ENCODE results near the gene DCST2. TPM values are rescaled to one million over a fixed set of nuclear protein-coding genes. Genes with fewer than 3 reads are reported as not detected.
"Not testable (repeated sequence)": the region's sequence is repeated elsewhere in the genome, so short reads cannot be mapped to it uniquely, and the experiment has no call there.

DCST2 gene
- total RNA-seq, 2 experiments from 2014 or later: 0.20 to 0.31 TPM

DNA sequence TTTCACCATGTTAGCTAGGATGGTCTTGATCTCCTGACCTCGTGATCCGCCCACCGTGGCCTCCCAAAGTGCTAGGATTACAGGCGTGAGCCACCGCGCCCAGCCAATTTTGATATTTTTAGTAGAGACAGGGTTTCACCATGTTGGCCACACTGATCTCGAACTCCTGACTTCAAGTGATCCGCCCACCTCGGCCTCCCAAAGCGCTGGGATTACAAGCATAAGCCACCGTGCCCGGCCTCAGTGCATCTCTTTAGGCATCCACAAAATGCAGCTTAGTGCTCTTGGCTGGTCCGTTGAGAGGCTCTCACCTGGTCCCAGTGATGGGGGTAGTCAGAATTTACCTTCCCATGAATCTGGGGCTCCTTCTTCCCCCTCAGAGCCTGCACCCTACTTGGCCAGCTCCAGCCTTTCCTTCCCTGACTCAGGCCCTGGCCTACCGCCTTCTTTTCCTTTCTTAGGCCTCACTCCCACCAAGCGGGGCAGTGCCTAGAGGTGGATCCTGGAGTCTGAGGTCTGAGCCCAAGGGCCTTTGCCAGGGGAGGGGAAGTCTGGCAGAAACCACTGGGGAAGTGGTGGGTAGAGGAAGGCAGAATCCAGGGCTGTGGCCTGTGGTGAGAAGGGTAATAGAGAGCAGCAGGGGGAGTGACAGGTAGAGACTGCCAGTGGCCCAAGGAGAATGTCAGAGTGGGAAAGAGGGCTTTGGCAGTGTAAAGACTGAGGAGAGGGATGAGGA, 36.4 kb downstream of the DCST2 start:
- Mint-ChIP-seq H3K4me3 (no peak overlapping the region), H3K36me3 (peaks cover 3% of the 10 kb centered on the region)
- no peak for DNase-seq

DNA sequence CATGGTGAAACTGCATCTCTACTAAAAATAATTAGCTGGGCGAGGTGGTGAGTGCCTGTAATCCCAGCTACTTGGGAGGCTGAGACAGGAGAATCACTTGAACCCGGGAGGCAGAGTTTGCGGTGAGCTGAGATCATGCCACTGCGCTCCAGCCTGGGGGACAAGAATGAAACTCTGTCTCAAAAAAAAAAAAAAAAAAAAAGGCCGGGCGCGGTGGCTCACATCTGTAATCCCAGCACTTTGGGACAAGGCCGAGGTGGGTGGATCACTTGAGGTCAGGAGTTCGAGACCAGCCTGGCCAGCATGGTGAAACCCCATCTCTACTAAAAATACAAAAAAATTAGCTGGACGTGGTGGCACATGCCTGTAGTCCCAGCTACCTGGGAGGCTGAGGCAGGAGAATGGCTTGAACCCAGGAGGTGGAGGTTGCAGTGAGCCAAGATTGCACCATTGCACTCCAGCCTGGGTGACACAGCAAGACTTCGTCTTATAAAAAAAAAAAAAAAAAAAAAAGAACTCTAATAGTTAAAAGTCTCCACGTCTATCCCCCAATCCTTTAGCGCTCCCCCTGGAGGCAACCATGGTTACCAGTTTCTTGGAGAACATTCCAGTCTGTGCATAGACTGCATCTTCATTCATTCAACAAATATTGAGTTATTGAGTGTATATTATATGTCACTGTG, 38.1 kb downstream of the DCST2 start:
- not testable (repeated sequence) for H3K27ac Mint-ChIP-seq, H3K4me3 Mint-ChIP-seq, DNase-seq, H3K9me3 Mint-ChIP-seq, H3K36me3 Mint-ChIP-seq
- Mint-ChIP-seq H3K27me3 (peaks cover 20% of the 10 kb centered on the region), H3K4me1 (peaks cover 39% of the 10 kb centered on the region)

More for the DNA sequence above, 36.4 kb downstream of the DCST2 start:
- Mint-ChIP-seq H3K9me3 (no peaks in the 10 kb centered on the region), H3K27me3 (peaks cover 20% of the 10 kb centered on the region), H3K27ac (no peak overlapping the region), H3K4me1 (peaks cover 42% of the 10 kb centered on the region)

DNA sequence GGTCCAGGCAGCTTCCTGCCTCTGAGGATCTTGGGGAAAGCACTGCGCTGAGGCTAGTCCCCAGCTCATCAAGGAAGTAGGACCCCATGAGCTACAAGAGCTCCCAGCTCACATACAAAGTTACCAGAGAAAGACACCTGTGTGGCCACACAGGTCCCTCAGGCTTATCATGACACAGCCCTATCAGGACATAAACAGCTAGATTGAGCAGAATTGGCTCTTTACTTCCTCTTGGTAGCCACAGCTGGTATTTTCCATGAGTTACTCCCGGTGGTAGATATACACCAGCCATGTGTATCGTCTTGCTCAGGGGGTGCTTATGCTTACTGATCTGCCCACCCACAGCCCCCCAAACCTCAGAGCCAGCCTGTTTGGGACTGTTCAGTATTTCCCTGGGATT, 39.0 kb downstream of the DCST2 start:
- no peak overlapping the region for H3K27ac Mint-ChIP-seq
- H3K4me1 Mint-ChIP-seq: peaks cover 33% of the 10 kb centered on the region
- H3K4me3 Mint-ChIP-seq: no peak overlapping the region
- no peaks in the 10 kb centered on the region for H3K9me3 Mint-ChIP-seq
- H3K27me3 Mint-ChIP-seq: peaks cover 20% of the 10 kb centered on the region
- no peak for DNase-seq
- peaks cover 5% of the 10 kb centered on the region for H3K36me3 Mint-ChIP-seq

DNA sequence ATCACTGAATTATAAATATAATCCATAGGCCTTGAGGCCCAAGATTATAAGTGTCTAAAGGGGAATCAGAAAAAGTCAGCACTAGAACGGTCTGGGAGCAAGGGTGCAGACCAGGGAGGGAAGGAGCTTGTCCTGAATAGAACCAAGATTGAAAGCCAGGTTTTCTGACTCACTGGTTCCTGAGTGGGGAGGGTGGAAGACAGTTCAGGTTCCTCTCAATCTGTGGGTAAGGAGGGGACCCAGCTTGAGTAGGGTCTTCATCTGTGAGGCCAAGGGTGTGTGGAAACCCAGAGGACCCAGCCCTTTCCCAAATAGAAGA, 39.4 kb downstream of the DCST2 start:
- H3K9me3 Mint-ChIP-seq: no peaks in the 10 kb centered on the region
- H3K27ac Mint-ChIP-seq: no peak overlapping the region
- peaks cover 5% of the 10 kb centered on the region for H3K36me3 Mint-ChIP-seq
- H3K4me1 Mint-ChIP-seq: peaks cover 34% of the 10 kb centered on the region
- H3K27me3 Mint-ChIP-seq: peaks cover 20% of the 10 kb centered on the region
- no peak for DNase-seq
- no peak overlapping the region for H3K4me3 Mint-ChIP-seq

DNA sequence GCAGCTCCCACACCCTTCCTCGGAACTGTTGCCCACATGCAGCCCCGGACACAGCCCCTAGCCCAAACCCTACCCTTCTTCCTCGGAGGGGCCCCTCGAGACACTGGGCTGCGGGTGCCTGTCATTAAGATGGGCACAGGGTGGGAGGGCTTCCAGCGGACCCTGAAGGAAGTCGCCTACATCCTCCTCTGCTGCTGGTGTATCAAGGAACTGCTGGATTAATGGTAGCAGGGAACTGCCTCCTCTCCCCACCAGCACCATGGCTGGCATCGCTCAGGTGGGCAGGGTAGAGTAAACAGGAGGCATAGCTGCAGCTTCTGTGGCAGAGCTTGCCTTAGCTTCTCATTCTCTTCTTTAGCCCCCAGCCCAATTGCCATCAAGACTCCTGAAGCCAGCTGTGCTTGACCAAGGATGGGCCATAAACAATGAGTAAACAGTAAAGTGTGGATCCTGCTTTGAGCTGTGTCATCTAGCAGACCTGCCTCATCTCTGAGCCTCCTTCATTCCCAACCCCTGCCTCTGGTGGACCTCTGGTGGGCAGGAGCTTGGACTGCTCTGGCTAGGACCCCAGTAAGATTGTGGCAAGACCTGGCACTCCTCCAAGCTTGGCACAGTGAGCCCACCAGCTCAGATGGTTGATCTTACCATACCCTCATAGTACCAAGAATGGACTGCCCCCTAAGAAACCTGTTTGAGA, 39.9 kb downstream of the DCST2 start, which contains the start of gene LENEP:
Gene LENEP (plus strand): TSS at position 15 of the 697 bp plus-strand sequence. CDS start 22 bp downstream, at position 37.
- Mint-ChIP-seq H3K9me3 (no peaks in the 10 kb centered on the region), H3K36me3 (peaks cover 9% of the 10 kb centered on the region), H3K4me3 (no peak within 1 kb of the TSS), H3K27ac (no peak within 1 kb of the TSS), H3K27me3 (peaks cover 20% of the 10 kb centered on the region), H3K4me1 (peaks cover 33% of the 10 kb centered on the region)
- DNase-seq: no peak

DNA sequence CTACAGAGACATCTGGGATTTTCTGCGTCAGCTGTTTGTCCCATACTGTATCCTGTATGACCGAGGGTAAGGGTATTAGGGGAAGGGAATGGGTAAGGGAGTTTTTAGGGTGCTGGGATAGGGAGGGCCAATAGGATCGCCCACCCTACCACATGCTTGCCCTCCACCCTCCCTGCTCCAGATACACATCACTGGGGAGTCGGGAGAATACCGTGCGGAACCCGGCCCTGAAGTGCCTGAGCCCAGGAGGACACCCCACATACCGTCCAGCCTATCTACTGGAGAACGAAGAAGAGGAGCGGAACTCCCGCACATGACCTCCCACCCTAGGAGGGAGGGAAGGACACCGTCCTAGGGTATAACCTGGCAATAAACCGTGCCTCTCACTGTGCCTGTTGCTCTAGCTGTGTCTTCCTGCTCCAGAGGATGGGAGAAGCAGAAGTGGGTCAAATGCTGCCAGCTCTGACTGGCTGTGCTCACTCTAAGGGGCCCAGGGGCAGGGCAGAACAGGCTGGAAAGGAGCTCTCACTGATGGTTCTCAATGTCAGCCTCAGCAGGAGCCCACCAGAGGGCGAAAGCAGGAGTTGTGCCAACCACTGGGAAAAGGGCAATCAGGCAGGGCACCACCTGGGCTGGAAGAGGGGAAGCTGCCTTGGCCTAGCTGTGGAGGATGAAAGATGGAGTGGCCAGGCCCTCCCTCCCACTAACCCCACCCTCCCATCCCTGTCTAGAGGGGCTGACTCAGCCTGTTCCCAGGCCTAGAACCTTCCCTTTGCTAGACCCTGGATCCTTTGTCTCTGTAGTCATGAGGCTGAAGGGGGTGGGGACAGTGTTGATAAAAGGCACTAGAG, 40.6 kb downstream of the DCST2 start:
- Mint-ChIP-seq H3K9me3 (no peaks in the 10 kb centered on the region), H3K27ac (no peak overlapping the region), H3K36me3 (peaks cover 14% of the 10 kb centered on the region), H3K27me3 (peaks cover 19% of the 10 kb centered on the region), H3K4me3 (no peak overlapping the region), H3K4me1 (peaks cover 33% of the 10 kb centered on the region)
- no peak for DNase-seq

DNA sequence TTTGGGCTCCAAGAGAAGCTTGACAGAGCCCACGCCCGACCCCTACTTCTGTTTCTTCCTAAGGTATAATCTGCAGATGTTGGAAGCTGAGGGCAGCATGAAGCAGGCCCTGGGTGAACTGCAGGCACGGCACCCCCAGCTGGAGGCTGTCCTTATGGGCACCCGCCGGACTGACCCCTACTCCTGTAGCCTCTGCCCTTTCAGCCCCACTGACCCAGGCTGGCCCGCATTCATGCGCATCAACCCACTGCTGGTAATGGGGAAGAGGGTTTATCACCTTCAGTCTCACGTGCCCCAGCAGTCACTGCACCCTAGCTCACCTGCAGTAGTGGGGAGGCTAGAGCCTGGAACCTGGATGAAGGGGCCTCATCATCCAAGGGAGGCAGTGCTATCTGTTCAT, 43.3 kb downstream of the DCST2 start:
- peaks cover 27% of the 10 kb centered on the region for H3K4me1 Mint-ChIP-seq
- H3K36me3 Mint-ChIP-seq: peaks cover 19% of the 10 kb centered on the region
- H3K9me3 Mint-ChIP-seq: no peaks in the 10 kb centered on the region
- H3K4me3 Mint-ChIP-seq: no peak overlapping the region
- H3K27ac Mint-ChIP-seq: no peak overlapping the region
- H3K27me3 Mint-ChIP-seq: no peaks in the 10 kb centered on the region
- no peak for DNase-seq

DNA sequence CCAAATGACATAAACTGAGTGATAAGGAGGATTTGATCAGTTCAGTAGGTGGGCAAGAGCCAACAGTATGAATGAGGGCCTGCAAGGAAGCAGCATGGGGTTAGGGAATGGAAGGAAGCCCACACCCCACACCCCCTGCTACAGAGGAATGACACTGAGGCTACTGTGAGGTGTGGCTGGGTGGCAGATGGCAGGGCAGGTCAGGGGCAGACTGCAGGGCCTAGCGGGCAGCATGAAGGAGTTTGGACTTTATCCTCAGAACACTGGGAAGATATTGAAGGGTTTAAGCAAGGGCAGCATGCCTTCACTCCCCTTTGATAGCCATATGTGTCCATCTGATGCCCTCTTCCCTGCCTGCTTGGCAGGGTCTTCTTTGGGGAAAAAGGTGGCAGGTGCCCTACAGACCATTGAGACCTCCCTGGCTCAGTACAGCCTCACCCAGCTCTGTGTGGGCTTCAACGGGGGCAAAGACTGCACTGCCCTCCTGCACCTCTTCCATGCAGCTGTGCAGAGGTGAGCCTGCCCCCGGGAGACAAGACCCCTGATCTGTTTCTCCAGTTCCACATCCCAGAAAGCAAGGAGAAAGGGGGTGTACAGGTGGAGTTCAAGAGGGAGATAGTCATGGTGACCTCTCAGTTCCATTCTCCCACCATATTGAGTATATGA, 44.3 kb downstream of the DCST2 start:
- no peak for DNase-seq
- Mint-ChIP-seq H3K27me3 (no peaks in the 10 kb centered on the region), H3K9me3 (no peaks in the 10 kb centered on the region), H3K27ac (no peak overlapping the region), H3K4me1 (peaks cover 22% of the 10 kb centered on the region), H3K36me3 (peaks cover 22% of the 10 kb centered on the region), H3K4me3 (no peak overlapping the region)

DNA sequence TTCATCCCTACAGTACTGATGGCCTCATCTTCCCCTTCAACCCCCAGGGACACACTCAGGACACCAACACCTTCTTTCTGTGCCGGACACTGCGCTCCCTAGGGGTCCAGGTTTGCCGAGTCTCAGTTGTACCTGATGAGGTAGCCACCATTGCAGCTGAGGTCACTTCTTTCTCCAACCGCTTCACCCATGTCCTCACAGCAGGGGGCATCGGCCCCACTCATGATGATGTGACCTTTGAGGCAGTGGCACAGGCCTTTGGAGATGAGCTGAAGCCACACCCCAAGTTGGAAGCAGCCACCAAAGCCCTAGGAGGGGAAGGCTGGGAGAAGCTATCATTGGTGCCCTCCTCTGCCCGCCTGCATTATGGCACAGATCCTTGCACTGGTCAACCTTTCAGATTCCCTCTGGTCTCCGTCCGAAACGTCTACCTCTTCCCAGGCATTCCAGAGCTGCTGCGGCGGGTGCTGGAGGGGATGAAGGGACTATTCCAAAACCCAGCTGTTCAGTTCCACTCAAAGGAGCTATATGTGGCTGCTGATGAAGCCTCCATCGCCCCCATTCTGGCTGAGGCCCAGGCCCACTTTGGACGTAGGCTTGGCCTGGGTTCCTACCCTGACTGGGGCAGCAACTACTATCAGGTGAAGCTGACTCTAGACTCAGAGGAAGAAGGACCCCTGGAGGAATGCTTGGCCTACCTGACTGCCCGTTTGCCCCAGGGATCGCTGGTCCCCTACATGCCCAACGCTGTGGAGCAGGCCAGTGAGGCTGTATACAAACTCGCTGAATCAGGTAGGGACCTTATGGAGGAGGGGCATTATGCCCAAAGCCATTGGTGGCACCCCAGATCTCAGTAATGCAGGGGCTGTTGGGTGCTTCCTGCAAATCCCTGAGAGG, 45.3 kb downstream of the DCST2 start:
- Mint-ChIP-seq H3K4me1 (peaks cover 23% of the 10 kb centered on the region), H3K36me3 (peaks cover 22% of the 10 kb centered on the region)
- no peak for DNase-seq

DNA sequence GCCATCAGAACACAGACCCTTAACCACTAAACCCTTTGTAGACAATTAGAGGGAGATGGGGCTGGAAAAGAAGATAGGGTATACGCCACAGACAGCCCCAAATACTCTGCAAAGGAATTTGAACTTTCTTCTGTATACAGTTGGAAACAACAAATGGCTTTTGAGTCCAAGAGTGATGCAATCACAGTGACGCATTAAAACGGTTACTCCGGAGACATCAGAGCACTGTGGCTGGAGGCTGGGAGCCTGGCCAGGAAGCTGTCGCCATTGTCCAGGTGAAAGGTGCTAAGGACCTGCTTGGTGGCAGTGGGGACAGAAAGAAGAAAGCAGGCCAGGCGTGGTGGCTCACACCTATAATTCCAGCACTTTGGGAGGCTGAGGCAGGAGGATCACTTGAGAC, 46.3 kb downstream of the DCST2 start:
- Mint-ChIP-seq H3K4me3 (no peak overlapping the region), H3K36me3 (peaks cover 22% of the 10 kb centered on the region), H3K27ac (no peak overlapping the region), H3K27me3 (no peaks in the 10 kb centered on the region), H3K4me1 (peaks cover 19% of the 10 kb centered on the region), H3K9me3 (no peaks in the 10 kb centered on the region)
- DNase-seq: no peak

More for the DNA sequence above, 45.3 kb downstream of the DCST2 start:
- no peaks in the 10 kb centered on the region for H3K27me3 Mint-ChIP-seq
- H3K27ac Mint-ChIP-seq: no peak overlapping the region
- H3K9me3 Mint-ChIP-seq: no peaks in the 10 kb centered on the region
- H3K4me3 Mint-ChIP-seq: no peak overlapping the region

DNA sequence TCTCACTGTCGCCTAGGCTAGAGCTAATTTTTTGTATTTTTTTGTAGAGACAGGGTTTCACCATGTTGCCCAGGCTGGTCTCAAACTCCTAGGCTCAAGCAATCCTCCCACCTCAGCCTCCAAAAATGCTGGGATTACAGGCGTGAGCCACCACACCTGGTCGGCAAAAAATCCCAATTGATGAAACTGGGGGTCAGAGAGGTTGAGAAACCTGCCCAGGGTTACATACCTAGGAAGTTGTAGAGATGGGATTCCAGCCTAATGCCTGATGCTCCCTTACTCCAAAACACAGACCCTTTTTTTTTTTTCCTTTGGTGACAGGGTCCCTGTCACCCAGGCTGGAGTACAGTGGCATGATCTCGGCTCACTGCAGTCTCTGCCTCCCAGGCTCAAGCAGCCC, 46.8 kb downstream of the DCST2 start:
- DNase-seq, H3K27me3 Mint-ChIP-seq, H3K9me3 Mint-ChIP-seq, H3K4me3 Mint-ChIP-seq, H3K27ac Mint-ChIP-seq: not testable (repeated sequence)
- Mint-ChIP-seq H3K4me1 (peaks cover 21% of the 10 kb centered on the region), H3K36me3 (peaks cover 22% of the 10 kb centered on the region)

DNA sequence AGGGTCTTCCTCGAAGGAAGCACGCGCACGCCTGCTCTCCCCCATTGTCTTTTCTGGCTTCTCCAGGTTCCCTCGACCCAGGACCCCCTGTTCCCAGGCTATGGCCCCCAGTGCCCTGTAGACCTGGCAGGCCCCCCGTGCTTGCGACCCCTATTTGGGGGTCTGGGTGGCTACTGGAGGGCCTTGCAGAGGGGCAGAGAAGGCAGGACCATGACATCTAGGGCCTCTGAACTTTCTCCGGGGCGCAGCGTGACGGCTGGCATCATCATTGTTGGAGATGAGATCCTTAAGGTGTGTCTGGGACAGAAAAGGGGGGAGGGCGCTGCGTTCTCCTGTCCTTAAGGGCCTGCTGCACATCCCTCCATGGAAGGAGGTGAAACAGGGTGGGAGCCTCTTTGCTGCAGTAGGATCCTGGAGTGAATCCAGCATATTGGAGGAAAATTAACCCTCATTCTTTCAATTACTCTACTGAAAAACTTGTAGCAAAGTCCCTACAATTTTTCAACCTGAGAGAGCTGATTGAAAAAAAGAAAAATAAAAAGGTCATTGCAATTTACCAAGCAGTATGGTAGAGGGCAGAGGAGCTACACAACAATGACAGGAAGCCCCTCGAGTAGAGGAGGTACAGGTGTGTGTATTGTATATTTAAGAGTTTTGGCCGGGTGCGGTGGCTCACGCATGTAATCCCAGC, 49.7 kb downstream of the DCST2 start:
- DNase-seq: no peak
- H3K4me1 Mint-ChIP-seq: peaks cover 17% of the 10 kb centered on the region
- no peaks in the 10 kb centered on the region for H3K9me3 Mint-ChIP-seq
- H3K27ac Mint-ChIP-seq: no peak overlapping the region
- H3K36me3 Mint-ChIP-seq: peaks cover 29% of the 10 kb centered on the region
- H3K4me3 Mint-ChIP-seq: no peak overlapping the region
- no peaks in the 10 kb centered on the region for H3K27me3 Mint-ChIP-seq
